GM21423 (cell line): ENCODE data around the gene CIROP.

Experiments used
- ATAC-seq: cut with Tn5 transposase; IDR thresholded peaks from one replicate; pipeline ENCODE4 v1.9.1; 2021; ENCODE audit warnings: mild to moderate bottlenecking, moderate library complexity; ENCODE audit not compliant: unreplicated experiment

CIROP gene, protein sequence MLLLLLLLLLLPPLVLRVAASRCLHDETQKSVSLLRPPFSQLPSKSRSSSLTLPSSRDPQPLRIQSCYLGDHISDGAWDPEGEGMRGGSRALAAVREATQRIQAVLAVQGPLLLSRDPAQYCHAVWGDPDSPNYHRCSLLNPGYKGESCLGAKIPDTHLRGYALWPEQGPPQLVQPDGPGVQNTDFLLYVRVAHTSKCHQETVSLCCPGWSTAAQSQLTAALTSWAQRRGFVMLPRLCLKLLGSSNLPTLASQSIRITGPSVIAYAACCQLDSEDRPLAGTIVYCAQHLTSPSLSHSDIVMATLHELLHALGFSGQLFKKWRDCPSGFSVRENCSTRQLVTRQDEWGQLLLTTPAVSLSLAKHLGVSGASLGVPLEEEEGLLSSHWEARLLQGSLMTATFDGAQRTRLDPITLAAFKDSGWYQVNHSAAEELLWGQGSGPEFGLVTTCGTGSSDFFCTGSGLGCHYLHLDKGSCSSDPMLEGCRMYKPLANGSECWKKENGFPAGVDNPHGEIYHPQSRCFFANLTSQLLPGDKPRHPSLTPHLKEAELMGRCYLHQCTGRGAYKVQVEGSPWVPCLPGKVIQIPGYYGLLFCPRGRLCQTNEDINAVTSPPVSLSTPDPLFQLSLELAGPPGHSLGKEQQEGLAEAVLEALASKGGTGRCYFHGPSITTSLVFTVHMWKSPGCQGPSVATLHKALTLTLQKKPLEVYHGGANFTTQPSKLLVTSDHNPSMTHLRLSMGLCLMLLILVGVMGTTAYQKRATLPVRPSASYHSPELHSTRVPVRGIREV

DNA sequence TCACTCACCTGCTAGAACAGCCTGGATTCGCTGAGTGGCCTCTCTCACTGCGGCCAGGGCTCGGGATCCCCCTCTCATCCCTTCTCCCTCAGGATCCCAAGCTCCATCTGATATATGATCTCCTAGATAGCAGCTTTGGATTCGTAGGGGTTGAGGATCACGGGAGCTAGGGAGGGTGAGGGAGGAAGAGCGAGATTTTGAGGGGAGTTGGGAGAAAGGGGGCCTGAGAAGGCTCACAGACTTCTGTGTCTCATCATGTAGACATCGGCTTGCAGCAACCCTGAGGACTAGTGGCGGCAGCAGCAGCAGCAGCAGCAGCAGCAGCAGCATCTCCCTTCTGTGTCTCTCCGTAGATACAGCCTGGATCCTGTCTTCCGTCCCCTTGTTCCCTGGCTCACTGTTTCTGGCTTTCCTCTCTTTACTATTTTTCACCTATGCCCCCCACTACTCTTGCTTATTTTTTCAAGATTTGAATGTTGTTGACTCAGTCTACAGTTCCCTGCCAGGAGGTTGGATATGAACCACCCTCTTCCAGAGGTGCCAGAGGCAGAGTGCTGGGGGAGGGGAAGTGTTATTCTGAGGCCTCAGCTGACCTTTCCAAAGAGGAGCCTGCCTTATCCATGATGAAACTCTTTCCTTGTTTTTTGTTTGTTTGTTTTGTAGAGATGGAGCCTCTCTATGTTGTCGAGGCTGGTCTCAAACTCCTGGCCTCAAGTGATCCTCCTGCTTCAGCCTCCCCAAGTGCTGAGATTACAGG lies at the start of gene CIROP:
TSS of gene CIROP (minus strand) at position 399 of the 757 bp plus-strand sequence. CDS start at position 330, 69 bp downstream.
- no peak for ATAC-seq

DNA sequence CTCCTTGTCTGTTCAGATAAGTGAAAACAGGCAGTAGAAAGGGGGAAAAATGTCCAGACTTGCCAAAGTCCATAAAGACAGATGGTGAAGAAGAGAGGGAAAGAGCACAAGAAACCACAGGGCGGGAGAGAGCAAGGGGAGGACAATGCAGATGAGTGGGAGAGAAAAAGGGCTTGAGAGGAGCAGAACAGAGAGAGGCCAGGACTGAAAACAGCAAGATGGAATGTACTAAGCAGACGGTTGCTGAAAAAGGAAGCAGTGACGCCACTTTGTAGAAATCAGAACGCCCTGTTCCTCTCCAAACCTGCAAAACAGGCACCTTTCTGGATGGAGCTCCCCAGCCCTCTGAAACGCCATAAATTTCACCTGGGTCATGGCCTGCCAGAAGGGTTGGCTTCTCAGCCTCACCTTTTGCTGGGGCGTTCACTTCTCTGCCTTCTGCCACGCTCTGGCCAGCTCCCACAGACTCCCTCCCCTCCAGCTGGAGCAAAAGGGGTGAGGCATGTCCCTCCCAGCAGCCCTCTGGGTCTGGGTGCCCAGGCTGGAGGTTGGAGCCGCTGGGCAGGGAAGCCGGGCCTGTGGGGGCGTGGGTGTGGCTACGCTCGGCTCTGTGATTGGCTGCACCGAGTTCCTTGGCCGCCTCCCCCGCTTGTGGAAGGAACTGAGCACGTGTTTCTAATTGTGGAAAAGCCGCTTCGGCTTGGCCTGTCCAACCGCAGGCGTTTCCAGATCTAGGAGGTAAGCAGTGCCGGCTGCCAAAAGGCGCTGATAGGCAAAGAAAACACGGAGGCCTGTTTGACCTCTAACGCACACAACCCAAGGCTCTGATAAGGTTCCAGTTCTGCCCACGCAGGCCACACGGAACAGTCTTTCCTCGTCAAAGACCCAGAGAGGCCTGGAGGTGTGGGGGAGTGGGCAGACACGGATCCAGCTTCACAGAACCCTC lies 49.3 kb upstream of the CIROP start:
- ATAC-seq: no peak

DNA sequence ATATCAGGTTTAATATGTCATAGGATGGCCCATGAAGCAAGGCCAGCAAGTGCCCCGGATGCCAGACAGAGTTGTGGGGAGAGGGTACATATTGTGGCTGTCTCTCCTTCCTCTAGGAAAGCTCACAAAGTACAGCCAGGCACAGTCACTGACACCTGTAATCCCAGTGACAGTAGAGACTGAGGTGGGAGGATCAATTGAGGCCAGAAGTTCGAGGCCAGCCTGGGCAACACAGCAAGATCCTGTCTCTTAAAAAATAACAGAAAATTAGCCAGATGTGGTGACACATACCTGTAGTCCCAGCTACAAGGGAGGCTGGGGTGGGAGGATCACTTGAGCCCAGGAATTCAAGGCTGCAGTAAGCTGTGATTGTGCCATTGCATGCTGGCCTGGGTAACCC lies 46.6 kb upstream of the CIROP start:
- no peak for ATAC-seq

DNA sequence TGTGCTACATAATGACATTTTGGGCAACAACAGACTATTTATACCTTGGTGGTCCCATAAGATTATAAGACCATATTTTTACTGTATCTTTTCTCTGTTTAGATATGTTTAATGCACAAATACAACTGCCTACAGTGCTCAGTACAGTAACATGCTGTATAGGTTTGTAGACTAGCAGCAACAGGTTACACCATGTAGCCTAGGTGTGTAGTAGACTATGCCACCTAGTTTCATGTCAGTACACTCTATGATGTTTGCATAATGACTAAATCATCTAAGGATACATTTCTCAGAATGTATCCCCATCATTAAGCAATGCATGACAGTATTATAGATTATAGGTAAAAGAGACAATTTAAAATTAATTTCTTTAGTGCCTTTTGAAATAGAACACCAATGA lies 45.0 kb upstream of the CIROP start:
- ATAC-seq: no peak

DNA sequence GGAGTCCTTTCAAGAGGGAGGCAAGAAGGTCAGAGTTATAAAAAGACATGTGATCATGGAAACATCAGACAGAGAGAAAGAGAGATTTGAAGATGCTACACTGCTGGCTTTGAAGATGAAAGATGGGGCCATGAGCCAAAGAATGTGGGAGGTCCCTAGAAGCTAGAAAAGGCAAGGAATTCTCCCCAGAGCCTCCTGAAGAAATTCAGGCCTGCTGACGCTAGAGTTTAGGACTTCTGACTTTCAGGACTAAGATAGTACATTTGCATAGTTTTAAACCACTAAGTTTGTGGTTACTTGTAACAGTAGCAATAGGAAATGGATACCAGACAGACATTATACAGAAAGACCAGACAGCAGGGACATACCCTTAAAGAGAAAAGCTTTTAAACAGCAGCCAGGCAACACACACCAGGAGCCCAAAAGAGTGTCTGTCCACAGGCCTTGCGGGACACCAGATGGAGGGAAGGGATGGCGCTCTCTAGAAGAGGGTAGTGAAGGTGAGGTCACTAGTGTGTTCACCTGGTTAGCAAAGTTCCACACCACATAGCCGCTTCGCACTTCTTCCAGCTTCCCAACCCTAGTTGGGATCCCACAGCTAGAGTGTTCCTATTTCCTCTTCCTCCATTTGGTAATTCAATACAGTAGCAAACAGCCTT lies 43.9 kb upstream of the CIROP start:
- ATAC-seq: no peak

DNA sequence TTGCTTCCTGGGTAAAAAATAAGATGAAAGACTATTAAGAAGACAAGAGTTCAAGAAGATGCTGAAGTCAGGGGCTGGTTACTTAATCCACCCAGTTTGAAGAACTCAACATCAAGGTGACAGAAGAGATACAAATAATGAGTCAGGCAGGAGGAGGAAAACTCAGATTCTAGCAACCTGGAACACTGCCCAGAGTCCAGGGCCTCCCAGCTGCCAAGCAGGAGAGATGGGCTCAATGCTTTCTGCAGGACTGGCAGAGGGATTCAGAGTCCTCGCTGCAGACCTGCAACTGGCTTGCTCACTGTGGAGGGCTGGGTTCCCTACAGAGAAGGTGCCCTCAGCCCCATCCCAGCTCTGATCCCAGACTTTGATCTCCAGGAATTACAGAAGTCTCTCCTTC lies 42.9 kb upstream of the CIROP start:
- ATAC-seq: no peak

DNA sequence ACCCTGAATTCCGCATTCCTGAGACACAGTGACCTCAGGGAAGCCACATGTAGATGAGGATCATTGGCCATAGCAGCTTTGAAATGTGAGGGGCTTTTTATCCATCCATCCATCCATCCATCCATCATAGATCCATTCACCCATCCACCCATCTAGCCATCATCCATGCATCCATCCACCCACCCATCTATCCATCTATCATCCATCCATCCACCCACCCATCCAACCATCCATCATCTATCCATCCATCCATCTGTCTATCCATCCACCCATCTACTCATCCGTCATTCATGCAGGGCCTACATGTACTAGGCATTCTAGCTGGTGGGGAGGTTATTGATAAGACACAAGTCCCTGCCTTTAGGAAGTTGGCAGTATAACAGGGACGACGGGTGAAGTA lies 42.2 kb upstream of the CIROP start:
- ATAC-seq: no peak

DNA sequence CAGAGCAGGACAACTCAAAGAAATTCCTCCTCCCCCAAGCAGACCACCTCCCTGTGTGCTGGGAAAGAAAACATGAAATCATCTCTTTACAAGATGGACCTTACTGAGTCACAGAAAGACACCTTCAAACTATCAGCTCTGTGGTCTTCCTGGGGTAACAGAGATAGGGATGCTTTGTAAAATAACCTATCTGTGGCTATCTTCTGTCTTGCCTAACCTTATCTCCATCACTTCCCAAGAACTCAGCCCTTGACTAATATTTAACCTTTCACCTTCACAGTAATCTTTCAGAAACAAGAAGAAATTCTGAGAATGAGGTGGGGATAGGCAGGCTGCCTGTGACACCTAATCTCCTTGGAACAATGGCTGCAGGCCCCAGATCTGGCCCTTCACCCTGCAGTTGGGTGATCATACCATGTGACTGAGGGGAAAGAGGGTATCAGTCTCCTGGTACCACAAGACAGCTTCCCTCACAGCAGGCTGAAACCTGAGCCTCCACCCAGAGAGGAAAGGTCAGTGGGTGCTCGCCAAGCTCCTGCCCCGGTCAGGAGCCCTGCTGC lies 41.6 kb upstream of the CIROP start:
- no peak for ATAC-seq

DNA sequence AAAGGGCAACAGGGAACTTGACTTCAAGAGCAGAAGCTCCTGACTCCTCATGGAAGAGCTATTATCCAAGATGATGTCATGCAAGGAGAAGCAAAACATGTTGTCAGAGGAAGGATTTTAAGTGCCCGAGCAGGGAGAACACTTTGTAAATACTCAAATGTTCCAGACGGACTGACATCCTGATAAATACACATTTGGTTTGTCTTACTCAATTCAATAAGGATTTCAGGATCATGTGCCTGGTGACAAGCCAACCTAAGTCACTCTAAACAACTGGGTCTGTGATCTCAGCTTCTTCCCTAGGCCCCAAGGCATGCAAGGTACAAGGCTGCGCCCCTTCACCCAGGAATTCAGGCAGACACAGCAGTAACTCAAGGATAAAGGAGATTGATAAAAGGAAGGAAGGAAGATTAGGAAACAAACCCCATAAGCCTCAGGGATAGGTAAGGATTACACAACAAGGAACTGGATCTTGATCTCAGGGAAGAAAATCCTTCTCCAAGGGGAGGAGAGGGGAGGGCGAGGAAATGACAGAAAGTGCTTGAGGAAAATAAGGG lies 41.1 kb upstream of the CIROP start:
- no peak for ATAC-seq

DNA sequence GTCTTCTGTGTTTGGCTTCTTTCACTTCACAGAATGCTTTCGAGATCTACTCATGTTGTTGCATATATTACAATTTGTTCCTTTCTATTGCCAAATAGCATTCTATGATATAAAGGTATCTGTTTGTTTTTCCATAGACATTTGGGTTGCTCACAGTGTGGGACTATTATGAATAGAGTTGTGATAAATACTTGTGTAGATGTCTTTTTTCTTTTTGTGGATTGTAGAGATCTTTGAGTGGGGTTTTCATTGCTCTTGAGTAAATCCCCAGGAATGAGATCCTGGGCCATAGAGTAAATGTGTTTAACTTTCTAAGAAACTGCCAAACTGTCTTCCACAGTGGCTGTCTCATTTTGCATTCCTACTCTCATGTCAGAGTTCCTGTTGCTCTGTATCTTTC lies 39.1 kb upstream of the CIROP start:
- no peak for ATAC-seq

DNA sequence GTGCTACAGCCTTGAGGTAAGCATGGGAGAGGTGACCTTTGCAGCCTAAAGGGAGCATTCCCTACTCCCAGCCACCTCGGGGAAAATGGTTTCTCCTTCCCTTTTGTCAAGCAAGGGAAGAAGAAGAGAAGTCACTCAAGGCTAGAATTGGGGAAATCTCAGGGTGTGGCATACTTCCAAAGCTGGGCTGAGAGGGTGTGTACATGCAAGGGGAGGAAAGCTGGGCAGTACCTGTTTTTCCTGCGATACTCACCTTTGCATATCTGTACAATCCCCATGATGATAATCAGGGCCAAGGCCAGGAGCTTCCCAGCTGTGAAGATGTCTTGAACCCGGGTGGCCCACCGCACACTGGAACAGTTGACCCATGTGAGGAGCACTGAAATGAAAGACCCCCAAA lies 38.0 kb upstream of the CIROP start:
- no peak for ATAC-seq

DNA sequence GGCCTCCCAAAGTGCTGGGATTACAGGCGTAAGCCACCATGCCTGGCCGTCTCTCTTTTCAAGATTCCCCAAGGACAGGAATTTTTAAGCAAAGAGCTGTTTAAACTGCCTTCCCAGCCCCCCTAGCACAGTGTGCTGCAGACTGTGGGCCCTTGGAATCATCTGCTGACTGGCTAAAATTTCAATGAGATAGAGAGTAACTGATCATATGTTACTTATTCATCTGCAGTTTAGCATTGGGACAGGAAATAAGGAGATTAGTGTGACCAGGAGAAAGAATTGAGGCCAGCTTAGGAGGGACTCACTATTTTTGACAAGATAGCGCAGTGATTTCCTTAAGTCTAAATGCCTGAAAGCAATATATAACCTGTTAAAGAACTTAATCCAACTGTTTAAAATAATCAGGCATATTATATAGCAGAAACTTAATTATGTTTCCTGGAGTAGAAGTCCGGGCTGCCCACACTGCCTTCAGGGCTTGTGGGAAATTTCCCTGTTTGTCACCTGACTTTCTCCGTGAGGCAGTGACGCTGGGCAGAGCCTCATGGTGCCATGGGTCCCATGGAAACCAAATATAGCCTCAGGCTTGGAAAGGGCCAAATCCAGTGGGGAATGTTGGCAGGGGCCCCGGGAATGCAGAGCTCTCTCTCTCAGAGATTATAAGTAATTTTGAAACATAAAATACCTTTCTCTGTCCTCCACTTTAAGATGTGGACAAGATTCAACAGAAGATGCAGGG lies 37.1 kb upstream of the CIROP start:
- ATAC-seq: no peak

DNA sequence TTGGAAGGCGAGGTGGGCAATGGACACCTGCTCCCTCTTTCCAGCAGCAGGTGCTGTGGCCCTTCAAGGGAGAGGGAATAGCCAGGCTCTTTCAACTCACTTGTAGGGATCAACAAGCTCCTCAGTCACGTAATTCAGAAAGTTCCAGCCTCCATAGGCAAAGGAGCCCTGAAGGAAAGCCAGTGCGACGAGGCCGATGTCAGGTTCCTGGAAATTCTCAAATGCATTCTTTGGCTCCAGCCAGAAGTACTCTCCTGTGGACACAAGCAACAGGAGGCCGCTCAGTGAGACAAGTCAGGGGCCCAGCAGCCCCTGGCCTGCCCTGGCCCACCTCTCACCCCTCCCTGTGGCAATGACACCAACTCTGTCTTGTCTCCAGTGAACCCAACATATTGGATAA lies 35.6 kb upstream of the CIROP start:
- ATAC-seq: no peak

DNA sequence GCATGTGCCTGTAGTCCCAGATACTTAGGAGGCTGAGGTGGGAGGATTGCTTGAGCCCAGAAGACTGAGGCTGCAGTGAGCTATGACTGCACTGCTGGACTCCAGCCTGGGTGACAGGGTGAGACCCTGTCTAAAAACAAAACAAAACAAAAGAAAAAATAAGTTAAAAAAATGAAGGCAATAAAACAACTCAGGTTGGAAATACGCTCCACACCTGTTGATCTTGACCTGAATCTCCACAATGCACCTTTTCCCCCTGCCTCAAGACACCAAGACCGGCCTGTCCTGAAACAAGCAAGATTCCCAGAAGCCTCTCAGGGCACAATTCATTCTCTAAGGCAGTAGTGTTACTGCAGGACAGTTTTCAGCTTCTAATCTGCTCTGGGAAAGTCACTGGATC lies 35.1 kb upstream of the CIROP start:
- ATAC-seq: no peak

DNA sequence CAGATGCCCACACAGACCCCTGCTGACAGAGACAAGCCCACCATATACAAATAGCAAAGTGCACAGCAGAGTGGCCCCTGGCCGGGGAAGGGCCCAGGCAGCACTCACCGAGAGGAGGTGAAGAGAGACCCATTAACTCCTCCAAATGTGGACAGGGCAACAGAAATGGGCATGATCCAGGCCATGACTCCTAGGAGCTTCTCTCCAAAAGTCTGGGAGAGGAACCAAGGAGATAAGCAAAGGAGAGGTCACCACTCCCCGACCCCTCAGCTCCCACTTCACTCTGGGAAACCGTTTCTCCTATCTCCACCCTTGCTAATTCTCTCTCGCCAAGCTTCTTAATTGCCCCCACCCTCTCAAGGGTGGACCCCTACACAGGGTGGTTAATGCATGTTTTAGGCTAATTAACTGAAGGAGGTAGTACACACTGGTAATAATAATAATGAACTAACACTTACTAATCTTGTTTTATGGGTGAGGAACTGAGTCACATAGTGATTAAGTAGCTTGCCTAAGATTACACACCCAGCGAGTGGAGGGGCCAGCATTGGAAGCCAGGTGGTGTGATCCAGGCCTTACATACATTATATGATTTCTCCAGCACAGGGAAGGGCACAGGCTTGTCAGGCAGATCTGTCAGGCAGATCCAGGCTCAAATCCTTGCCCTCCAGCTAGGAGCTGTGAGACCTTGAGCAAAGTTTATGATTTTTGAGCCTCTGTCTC lies 33.2 kb upstream of the CIROP start:
- no peak for ATAC-seq

DNA sequence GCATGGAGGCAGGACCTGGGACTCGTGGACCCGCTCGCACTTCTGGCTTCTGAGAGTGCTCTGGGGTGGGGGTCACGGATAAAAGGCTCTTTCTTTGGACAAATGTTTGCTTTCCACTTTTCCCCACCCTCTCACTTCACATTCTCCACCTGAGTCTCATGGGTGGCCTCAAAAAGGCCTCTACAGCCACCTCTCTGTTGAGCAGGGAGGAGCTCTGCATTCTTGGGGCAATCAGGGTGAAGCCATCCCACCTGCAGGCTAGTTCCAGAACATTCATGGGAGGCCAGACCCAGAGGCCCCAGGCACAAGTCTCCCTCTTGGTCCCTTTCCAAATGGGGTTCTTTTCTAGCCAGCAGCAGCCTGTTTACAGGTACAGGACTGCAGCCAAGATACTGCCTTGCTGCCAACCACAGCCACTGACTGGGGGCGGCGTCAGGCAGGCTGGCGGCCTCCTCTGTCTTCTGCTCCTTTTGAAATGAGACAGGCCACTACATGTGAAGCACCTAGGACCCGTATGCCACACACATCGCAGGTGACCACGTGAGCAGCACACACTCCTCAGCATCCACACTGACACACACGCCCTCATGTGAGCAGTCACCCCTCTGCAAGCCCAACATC lies 32.5 kb upstream of the CIROP start:
- ATAC-seq: no peak

DNA sequence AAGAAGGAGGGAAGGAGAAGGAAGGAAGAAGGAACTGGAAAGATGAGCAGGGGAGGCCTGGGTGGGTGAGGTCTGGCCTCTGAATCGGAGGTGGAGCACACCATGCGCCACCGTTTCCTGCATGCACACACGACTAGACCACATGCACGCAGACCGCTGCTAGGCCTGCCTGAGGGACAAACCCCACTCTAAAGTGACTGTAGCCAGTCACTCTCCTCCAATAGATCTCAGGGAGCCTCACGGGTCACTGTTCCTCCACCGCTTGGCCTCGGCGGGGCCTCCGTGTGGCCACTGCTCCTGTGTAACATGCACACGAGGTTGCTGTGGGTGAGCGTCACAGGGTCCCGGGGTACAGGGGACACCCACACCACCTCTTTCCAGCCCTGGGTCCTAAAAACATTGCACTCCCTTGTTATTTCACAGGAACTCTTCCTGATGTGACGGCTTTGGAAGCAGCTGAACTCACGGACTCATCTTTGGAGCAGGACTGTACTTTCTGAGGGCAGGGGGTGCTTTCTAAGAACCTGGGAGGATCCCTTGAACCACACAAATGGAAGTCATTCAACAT lies 31.9 kb upstream of the CIROP start:
- no peak for ATAC-seq
